Measurements from ENCODE around the gene ESPL1. TPM values are rescaled to one million over a fixed set of nuclear protein-coding genes. Genes with fewer than 3 reads are reported as not detected.

Gene ESPL1
- polyA plus RNA-seq, 1 experiment = 7.3 TPM

DNA sequence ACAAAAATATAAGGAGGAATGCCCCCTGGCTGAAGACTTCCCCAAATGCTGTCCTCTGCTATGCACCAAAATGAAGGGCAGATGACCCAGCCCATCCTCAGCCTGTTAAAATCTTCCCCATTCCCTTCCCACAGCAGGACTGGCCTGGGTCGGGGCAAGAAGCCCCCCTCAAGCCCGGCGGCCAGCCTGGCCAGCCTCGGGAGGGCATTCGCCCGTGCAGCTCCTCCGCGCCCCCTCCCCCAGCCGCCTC, 36.5 kb upstream of the ESPL1 start:
- no peak for DNase-seq (ENCODE audit: low read depth)
- ChIA-PET CTCF (interaction anchor here (1.8 kb wide), 1 partner anchor 18 kb away, joined by 5 read pairs; no protein-coding TSS in a partner anchor), POLR2A (no interaction called here)
- H3K36me3 ChIP-seq (ENCODE audit: control insufficient read depth, insufficient read depth, low read length) = no peaks in the 10 kb centered on the region
- peak overlapping the region; percentile 67 for H3K4me3 ChIP-seq (ENCODE audit: low read depth, low read length)
- H3K27me3 ChIP-seq (ENCODE audit: control insufficient read depth, insufficient read depth, low read length) = no peaks in the 10 kb centered on the region
- TF ChIP-seq, protein P1, sequence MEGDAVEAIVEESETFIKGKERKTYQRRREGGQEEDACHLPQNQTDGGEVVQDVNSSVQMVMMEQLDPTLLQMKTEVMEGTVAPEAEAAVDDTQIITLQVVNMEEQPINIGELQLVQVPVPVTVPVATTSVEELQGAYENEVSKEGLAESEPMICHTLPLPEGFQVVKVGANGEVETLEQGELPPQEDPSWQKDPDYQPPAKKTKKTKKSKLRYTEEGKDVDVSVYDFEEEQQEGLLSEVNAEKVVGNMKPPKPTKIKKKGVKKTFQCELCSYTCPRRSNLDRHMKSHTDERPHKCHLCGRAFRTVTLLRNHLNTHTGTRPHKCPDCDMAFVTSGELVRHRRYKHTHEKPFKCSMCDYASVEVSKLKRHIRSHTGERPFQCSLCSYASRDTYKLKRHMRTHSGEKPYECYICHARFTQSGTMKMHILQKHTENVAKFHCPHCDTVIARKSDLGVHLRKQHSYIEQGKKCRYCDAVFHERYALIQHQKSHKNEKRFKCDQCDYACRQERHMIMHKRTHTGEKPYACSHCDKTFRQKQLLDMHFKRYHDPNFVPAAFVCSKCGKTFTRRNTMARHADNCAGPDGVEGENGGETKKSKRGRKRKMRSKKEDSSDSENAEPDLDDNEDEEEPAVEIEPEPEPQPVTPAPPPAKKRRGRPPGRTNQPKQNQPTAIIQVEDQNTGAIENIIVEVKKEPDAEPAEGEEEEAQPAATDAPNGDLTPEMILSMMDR (IDR thresholded peaks at IDR 0.05; ENCODE audit: insufficient read depth, low read depth, low read length) = no peak

DNA sequence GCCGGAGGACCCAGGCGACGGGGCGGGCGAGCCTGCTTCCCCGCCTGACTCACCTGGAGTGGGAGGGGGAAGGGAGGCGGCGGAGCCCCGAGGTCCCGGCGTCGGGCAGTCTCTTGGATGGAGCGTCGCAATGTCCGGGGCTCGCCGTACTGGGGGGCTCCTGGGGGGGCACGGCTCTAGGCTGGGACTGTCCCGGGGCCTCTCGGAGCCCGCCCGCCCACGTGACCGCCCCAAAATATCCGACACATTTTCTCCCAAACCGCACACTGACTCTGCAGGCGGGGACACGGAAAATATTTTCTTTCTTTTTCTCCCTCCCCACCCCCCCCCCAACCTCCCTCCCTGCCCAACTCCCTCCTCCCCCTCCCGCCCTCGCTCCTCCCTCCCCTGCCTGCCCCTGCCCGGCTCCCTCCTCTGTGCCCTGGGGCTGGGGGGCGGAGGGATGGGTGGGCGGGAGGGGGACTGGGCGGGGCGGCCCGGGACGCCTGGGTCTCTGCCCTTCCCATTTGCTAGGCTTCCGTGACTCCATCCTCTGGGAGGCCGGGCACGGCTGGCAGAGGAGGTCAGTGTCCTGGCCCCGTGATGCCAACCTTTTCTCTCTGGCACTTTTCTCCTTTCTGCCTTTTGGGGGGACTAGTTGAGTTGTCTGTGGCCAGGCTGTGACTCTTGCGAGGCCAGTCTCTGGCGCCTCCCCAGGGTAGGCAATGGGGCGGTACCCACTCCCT, 36.0 kb upstream of the ESPL1 start, which contains the start of gene RARG:
TSS of gene RARG (minus strand) at position 289 of the 725 bp plus-strand sequence. CDS start 4,664 bp downstream, outside the sequence.
- TF ChIP-seq, protein P1 (IDR thresholded peaks at IDR 0.05; ENCODE audit: insufficient read depth, low read depth, low read length) = no peak
- Histone ChIP-seq H3K4me3 (ENCODE audit: low read depth, low read length) (peak within 1 kb of the TSS; percentile 67), H3K36me3 (ENCODE audit: control insufficient read depth, insufficient read depth, low read length) (no peaks in the 10 kb centered on the region), H3K27me3 (ENCODE audit: control insufficient read depth, insufficient read depth, low read length) (no peaks in the 10 kb centered on the region)
- DNase-seq (ENCODE audit: low read depth) = no peak
- ChIA-PET CTCF (interaction anchor here (1.5 to 1.8 kb wide), 2 partner anchors 11 to 19 kb away, joined by 4 to 5 read pairs; no protein-coding TSS in a partner anchor), POLR2A (no interaction called here)

GRCh38 chr12:53232646-53233461, 35.2 kb upstream of the ESPL1 start:
- Histone ChIP-seq H3K36me3 (ENCODE audit: control insufficient read depth, insufficient read depth, low read length) (no peaks in the 10 kb centered on the region), H3K27me3 (ENCODE audit: control insufficient read depth, insufficient read depth, low read length) (no peaks in the 10 kb centered on the region), H3K4me3 (ENCODE audit: low read depth, low read length) (peak overlapping the region; percentile 67)
- no peak for DNase-seq (ENCODE audit: low read depth)
- CTCF ChIA-PET = interaction anchor here (0.7 to 2.0 kb wide), 4 partner anchors 8 to 19 kb away, joined by 3 to 6 read pairs (median 4); a partner anchor contains a TSS
- POLR2A ChIA-PET = no interaction called here
- TF ChIP-seq, protein P1 (IDR thresholded peaks at IDR 0.05; ENCODE audit: insufficient read depth, low read depth, low read length) = no peak

DNA sequence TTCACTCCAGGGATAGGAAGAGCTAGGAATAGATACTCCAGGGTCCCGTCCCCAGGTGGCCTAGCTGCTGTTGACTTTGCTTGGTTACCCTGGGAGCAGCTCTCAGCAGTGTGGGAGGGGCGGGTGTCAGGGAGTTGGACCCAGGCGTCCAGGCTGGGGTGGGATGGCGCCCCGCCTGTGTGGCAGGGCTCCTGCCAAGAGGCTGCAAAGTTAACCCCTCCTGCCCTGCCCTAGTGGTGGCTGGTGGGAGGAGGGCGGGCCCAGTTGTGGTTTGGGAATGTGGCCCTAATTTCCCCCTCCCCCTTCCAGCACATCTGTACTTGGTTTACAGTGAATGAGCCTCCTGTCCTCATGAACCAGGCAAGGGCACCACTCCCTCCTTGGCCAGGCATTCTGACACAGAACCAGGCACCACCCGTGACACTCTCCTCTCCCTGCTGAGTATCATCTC, 34.4 kb upstream of the ESPL1 start:
- TF ChIP-seq, protein P1 (IDR thresholded peaks at IDR 0.05; ENCODE audit: insufficient read depth, low read depth, low read length) = no peak
- no peak for DNase-seq (ENCODE audit: low read depth)
- H3K27me3 ChIP-seq (ENCODE audit: control insufficient read depth, insufficient read depth, low read length) = no peaks in the 10 kb centered on the region
- H3K4me3 ChIP-seq (ENCODE audit: low read depth, low read length) = no peak overlapping the region
- CTCF ChIA-PET = interaction anchor here (1.3 to 2.0 kb wide), 3 partner anchors 10 to 20 kb away, joined by 4 to 6 read pairs (median 5); a partner anchor contains a TSS
- H3K36me3 ChIP-seq (ENCODE audit: control insufficient read depth, insufficient read depth, low read length) = no peaks in the 10 kb centered on the region
- POLR2A ChIA-PET = no interaction called here

- TF ChIP-seq, protein P1 (IDR thresholded peaks at IDR 0.05; ENCODE audit: insufficient read depth, low read depth, low read length) = no peak
- no peak for DNase-seq (ENCODE audit: low read depth)
- ChIA-PET POLR2A (no interaction called here), CTCF (interaction anchor here (1.0 to 2.0 kb wide), 2 partner anchors 17 to 21 kb away, joined by 4 to 6 read pairs (median 5); a partner anchor contains a TSS)
- Histone ChIP-seq H3K36me3 (ENCODE audit: control insufficient read depth, insufficient read depth, low read length) (no peaks in the 10 kb centered on the region), H3K27me3 (ENCODE audit: control insufficient read depth, insufficient read depth, low read length) (no peaks in the 10 kb centered on the region), H3K4me3 (ENCODE audit: low read depth, low read length) (no peak overlapping the region)
Observed at GRCh38 chr12:53234271-53234914, 33.7 kb upstream of the ESPL1 start.

Data from BJ (cell line).